Erythroblast (primary cell): ENCODE results near the gene SEZ6L2.

Source experiments
- DNase-seq, 2 experiments: peaks; one replicate each; lab custom pipeline; 2025; lab: John Stamatoyannopoulos, UW
- GATA1 ChIP-seq: IDR thresholded peaks from 2 replicates; pipeline ENCODE4 v1.6.1; 2011; ENCODE audit warnings: low read depth, mild to moderate bottlenecking, control low read depth, low read length, moderate library complexity
- POLR2A ChIP-seq: IDR thresholded peaks from 2 replicates; pipeline ENCODE4 v1.6.1; 2011; ENCODE audit warnings: mild to moderate bottlenecking, low read length

SEZ6L2 gene

DNA sequence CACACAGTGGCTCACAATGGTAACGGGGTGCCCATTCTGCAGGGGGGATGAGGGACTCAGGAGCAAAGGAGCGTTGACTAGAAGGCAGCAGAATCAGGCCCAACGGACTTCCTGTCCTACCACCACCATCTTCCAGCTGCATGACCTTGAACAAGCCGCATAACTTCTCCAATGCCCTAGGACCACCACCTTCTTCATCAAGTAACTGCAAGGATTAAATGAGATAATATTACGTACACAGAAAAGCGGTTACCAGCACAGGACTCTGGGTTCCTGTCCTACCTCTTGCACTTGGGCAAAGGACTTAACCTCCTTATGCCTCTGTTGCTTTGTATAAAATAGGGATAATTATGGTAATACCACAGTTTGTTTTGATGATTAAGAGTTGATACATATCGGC is 5.6 kb upstream of the SEZ6L2 start:
- TF ChIP-seq POLR2A (no peak), GATA1 (no peak)
- DNase-seq = no peak

DNA sequence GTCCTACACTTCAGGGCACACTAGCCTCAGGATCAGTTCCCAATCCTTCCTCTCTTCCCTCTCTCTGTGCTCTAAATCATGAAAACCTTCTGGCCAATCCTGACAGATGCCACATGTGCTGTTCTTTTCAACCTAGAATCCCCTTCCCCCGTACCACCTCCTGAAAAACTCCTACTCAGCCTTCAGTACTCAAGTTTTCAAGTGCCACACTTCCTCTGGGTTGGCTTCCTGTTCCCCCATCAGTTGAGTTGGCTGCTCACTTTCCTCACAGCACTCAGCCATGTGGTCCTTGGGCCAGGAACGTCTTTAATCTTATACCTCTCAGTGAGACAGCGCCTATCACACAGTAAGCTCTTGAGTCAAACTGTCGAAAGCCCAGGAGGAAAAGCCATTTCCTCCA is 4.2 kb upstream of the SEZ6L2 start:
- TF ChIP-seq POLR2A (no peak), GATA1 (no peak)
- no peak for DNase-seq

DNA sequence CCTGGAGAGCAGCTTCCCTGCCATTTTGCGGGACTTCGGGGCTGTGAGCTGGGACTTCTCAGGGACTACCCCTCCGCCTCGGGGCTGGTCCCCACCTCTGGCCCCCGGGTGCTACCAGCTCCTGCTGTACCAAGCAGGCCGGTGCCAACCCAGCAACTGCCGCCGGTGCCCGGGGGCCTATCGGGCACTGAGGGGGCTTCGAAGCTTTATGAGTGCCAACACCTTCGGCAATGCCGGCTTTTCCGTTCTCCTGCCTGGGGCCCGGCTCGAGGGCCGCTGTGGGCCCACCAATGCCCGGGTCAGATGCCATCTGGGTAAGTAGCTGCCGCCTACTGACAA is 2.2 kb upstream of the SEZ6L2 start:
- no peak for TF ChIP-seq GATA1
- DNase-seq = no peak

DNA sequence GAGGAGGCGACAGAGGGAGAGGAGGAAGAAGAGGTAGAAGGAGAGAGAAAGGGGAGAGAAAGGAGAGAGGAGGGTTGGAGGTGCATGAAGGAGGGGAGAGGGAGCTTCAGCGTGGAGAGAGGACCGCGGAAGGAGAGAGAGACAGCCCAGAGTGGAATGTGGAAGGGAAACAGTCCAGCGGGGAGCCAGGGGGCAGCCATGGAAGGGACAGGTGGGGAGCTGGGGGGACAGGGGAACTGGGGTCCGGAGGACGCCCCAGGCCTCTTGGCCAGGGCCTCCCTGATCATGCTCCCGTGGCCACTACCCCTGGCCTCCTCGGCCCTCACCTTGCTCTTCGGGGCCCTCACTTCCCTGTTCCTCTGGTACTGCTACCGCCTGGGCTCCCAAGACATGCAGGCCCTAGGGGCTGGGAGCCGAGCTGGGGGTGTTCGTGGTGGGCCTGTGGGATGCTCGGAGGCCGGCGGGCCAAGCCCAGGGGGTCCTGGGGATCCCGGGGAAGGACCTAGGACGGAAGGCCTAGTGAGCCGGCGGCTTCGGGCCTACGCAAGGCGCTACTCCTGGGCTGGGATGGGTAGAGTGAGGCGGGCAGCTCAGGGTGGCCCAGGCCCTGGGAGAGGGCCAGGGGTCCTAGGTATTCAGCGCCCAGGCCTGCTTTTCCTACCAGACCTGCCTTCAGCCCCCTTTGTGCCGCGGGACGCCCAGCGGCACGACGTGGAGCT is 1.7 kb upstream of the SEZ6L2 start:
- no peak for DNase-seq
- no peak for TF ChIP-seq GATA1
- no peak for TF ChIP-seq POLR2A

DNA sequence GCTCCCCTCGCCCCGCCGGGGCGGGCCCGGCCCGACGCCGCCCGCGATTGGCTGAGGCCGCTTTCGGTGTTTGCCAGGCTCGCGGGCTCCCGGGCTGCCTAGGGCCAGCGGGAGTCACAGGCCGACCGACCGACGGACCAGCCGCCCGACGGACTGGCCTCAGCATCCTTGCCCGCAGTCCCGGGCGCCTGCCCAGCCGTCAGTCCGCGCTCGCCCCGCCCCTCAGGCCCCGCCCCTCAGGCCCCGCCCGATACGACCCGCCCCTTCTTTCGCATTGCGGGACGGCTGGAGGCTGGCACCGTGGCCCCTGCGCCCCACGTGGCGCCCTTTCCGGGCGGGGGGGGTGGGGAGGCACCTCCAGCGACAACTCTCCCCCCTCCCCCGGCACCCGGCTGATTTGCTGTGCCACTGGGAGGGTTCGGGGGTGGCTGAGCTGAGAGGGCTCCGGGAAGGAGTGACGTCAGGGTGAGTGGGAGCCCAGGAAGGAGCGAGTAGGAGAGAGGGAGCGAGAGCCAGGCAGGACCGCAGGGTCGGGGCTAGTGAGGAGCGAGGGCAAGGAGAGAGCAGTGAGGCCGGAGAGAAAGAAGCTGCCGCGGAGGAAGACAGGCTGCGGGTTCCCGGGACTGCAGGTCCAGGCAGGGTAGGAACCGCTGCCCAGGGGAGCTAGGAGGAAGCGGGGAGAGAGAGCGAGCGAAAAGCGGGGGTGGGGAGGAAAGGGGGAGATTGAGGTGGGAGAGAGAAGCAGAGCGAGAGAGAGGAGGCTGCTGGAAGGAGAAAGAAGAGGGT is 945 bp upstream of the SEZ6L2 start, which contains the start of gene ASPHD1:
Gene ASPHD1 (plus strand): TSS at position 387 of the 786 bp plus-strand sequence. CDS start 484 bp downstream, outside the sequence.
- peak in 1 of 2 experiments; percentile 78 for DNase-seq
- TF ChIP-seq POLR2A (no peak), GATA1 (no peak)

DNA sequence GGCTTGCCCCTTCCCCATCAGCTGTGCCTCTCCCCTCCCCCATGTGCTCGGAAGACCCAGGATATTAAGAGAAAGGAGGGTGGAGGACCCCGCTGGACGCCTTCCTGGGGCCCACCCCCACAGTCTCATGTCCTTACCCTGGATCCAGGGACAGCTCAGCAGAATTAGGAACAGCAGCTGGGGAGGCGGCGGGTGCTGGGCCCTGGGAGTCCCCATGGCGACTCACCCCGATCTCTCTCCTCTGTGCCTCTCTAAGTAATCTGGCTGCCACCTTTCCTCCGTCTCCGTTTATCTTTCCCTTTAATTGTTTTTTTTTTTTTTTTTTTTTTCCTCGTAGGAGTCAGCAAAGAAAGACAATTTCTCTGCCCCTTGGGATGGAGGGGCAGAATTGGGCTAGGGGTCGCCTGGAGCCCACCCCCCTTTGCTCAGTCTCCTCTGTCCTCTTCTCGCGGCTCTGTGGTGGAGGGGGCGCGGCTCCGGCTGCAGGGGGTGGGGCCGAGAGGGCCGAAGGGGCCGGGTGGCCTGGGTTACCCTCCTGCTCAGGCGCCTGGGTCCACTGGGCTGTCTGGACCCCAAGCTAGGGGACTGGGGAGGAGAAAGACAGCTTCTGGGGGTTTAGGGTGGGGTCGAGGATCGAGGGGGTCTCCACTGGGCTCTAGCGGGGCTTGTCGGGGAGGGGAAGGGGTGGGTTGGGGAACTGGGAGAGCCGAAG is 390 bp downstream of the SEZ6L2 start:
- DNase-seq = no peak
- TF ChIP-seq GATA1 (no peak), POLR2A (no peak)

DNA sequence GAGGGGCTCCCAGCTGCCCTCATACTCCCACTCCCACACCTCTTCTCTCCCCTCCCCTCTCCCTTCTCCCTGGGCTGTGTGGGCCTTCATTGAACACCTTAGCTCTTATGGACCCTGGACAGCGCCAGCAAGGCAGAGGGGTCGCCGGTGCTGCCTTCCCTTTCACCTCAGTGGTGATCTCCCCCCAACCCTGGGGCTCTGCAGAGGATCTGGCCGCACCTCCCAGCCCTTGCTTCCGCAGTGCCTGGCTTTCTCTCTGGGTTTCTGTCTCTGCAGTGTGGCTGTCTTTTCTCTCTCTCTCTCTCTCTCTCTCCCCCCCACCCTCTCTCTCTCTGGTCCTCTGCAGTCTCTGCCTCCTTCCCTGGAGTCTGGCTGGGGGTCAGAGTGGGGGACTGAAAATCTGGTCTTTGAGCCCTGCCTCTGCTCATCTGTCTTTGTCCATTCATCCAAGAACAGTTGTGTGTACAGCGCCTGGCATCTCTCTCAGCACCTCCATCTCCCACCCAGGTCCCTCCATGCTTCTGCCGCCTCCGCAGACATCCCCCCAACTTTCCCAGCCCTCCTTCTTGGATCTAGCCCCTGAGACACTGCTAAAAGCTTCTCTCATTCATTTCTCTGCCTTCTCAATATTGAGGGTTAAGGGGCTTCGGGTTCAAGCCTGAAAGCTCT is 1.1 kb downstream of the SEZ6L2 start:
- no peak for DNase-seq
- TF ChIP-seq GATA1 (no peak), POLR2A (no peak)

DNA sequence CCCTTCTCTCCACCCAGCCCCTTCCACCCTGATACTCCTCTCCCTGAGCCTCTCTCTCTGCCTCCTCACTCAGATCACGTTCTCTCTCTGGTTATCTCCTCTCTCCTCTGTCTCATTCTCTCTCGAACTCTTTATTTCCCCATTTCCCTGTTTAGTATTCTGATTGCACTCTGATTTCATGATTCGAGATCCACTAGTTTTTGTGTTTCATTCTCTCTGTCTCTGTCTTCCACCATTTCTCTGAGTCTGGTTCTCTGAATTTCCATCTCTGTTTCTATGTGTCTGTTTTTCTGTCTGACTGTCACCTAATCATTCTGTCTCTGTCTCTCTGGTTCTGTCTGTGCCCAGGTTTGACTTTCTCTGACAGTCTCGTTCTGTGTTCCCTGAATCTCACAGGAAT is 2.0 kb downstream of the SEZ6L2 start:
- DNase-seq = no peak
- no peak for TF ChIP-seq POLR2A
- no peak for TF ChIP-seq GATA1

DNA sequence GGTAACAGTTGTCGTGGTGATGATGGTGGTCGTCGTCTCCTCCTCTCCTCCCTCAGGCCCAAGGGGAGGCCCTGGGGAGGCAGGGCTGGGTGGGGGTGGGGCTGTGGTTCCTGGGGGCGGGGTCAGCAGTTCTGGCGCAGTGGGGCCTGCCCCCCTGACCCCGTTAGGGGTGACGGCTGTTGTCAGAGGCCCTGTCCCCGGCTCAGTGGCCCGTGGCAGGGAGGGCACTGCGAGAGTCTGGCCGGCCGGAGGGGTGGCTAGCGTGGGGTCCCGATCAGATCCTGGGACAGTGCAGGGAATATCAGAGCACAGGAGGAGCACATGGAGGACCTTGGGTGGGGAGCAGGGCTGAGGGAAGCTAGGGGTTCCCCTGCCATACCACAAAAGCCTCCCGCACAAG is 2.5 kb downstream of the SEZ6L2 start:
- no peak for TF ChIP-seq POLR2A
- no peak for TF ChIP-seq GATA1
- DNase-seq = no peak

DNA sequence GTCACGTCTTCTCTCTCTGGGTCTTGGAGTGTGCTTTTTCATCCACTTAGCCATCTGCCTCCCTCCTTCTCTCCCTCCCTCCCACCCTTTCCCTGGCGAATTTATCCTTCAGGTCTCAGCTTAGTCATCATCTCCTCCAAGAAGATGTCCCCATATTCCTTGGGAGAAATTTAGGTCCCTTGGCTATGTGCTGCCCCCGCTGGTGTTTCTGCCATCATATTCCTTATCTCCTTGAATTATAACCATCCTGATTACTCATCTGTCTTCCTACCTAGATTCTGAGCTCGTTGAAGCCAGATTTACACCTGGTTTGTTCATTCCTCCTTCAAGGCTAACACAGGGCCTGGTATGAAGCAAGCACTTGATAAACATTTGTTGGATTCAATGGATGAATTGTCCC is 5.0 kb downstream of the SEZ6L2 start:
- TF ChIP-seq GATA1 (no peak), POLR2A (no peak)
- DNase-seq = no peak

DNA sequence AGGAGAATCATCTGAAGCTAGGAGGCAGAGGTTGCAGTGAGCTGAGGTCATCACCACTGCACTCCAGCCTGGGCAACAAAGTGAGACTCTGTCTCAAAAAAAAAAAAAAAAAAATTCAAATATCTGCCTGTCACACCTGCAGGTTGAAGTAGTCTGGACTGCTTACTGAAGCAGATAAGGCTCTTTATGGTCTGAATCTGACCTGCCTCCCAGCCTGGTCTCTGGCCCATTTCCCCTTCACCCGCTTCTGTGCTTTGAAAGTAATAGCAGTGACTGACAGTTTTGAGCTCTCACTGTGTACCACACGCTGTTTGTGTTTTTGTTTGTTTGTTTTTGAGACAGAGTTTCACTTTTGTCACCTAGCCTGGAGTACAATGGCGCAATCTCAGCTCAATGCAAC is 5.8 kb downstream of the SEZ6L2 start:
- TF ChIP-seq GATA1 = no peak
- TF ChIP-seq POLR2A = no peak
- DNase-seq = no peak

DNA sequence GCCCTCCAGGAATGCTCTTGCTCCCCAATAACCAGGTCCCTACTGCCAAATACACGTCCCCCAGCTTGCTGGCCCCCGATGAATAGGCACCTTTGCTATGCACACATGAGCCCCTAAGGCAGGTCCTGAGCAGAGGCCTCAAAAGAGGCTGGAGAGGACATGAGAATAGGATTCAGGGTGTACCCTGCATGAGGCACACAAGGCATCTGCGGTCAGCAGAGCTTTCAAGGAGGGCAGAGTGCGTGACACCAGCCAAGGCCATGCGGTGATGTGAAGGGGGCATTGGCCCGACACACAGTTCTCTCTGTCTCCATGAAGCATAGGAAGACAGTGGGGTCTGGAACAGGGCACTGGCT is 6.9 kb downstream of the SEZ6L2 start:
- no peak for DNase-seq
- TF ChIP-seq POLR2A (no peak), GATA1 (no peak)
